ENCODE data around the gene PDZD2. TPM values are rescaled to one million over a fixed set of nuclear protein-coding genes. Genes with fewer than 3 reads are reported as not detected.

The PDZD2 gene
- total and polyA plus RNA-seq, 4 donors, result 2.8 to 18.0 (median 5.3) TPM

- intact Hi-C loops (cut with DNase I), result no loop called here
Measured at GRCh38 chr5:31916327-31916726, 277.4 kb downstream of the PDZD2 start.

GRCh38 chr5:31918739-31919138 lies 279.8 kb downstream of the PDZD2 start:
- H3K4me3 ChIP-seq (ENCODE audit: low read length in 2 of 2), result no peak overlapping the region
- no peak overlapping the region for H3K27ac ChIP-seq (ENCODE audit: low read depth in 1 of 2, low read length in 2 of 2)
- 65 to 75% methylated on average over 3 of the region's 3 CpGs for WGBS, 2 donors
- intact Hi-C loops (cut with DNase I), result no loop called here
- H3K4me1 ChIP-seq (ENCODE audit: control insufficient read depth in 1 of 2, insufficient read depth in 2 of 2, low read length in 2 of 2), result no peaks in the 10 kb centered on the region
- no peak for DNase-seq
- no peaks in the 10 kb centered on the region for H3K9me3 ChIP-seq (ENCODE audit: control insufficient read depth, low read length)
- ATAC-seq (ENCODE audit: low FRiP score), result no peak
- no peaks in the 10 kb centered on the region for H3K27me3 ChIP-seq (ENCODE audit: control insufficient read depth in 1 of 2, insufficient read depth in 2 of 2, low read length in 1 of 2)
- H3K36me3 ChIP-seq (ENCODE audit: control insufficient read depth in 1 of 2, insufficient read depth in 2 of 2, low read length in 1 of 2), result no peaks in the 10 kb centered on the region

More at GRCh38 chr5:31916327-31916726, 277.4 kb downstream of the PDZD2 start:
- Histone ChIP-seq H3K36me3 (ENCODE audit: control insufficient read depth in 1 of 2, insufficient read depth in 2 of 2, low read length in 1 of 2) (no peaks in the 10 kb centered on the region), H3K4me3 (ENCODE audit: low read length in 2 of 2) (no peak overlapping the region), H3K27me3 (ENCODE audit: control insufficient read depth in 1 of 2, insufficient read depth in 2 of 2, low read length in 1 of 2) (no peaks in the 10 kb centered on the region), H3K9me3 (ENCODE audit: control insufficient read depth, low read length) (no peaks in the 10 kb centered on the region), H3K4me1 (ENCODE audit: control insufficient read depth in 1 of 2, insufficient read depth in 2 of 2, low read length in 2 of 2) (no peaks in the 10 kb centered on the region), H3K27ac (ENCODE audit: low read depth in 1 of 2, low read length in 2 of 2) (no peak overlapping the region)
- ATAC-seq (ENCODE audit: low FRiP score), result no peak
- 92 to 94% methylated on average over 8 of the region's 8 CpGs for WGBS, 2 donors
- DNase-seq, result no peak

GRCh38 chr5:31921852-31922305 lies 282.9 kb downstream of the PDZD2 start:
- intact Hi-C loops (cut with DNase I), result no loop called here
- Histone ChIP-seq H3K4me3 (ENCODE audit: low read length in 2 of 2) (no peak overlapping the region), H3K4me1 (ENCODE audit: control insufficient read depth in 1 of 2, insufficient read depth in 2 of 2, low read length in 2 of 2) (no peaks in the 10 kb centered on the region), H3K36me3 (ENCODE audit: control insufficient read depth in 1 of 2, insufficient read depth in 2 of 2, low read length in 1 of 2) (no peaks in the 10 kb centered on the region), H3K9me3 (ENCODE audit: control insufficient read depth, low read length) (no peaks in the 10 kb centered on the region), H3K27ac (ENCODE audit: low read depth in 1 of 2, low read length in 2 of 2) (no peak overlapping the region), H3K27me3 (ENCODE audit: control insufficient read depth in 1 of 2, insufficient read depth in 2 of 2, low read length in 1 of 2) (no peaks in the 10 kb centered on the region)
- ATAC-seq (ENCODE audit: low FRiP score) (no peak), DNase-seq (no peak)
- 87 to 88% methylated on average over 3 of the region's 3 CpGs for WGBS, 2 donors

GRCh38 chr5:31924005-31924404 lies 285.1 kb downstream of the PDZD2 start:
- Histone ChIP-seq H3K36me3 (ENCODE audit: control insufficient read depth in 1 of 2, insufficient read depth in 2 of 2, low read length in 1 of 2) (no peaks in the 10 kb centered on the region), H3K27ac (ENCODE audit: low read depth in 1 of 2, low read length in 2 of 2) (no peak overlapping the region), H3K27me3 (ENCODE audit: control insufficient read depth in 1 of 2, insufficient read depth in 2 of 2, low read length in 1 of 2) (no peaks in the 10 kb centered on the region), H3K9me3 (ENCODE audit: control insufficient read depth, low read length) (no peaks in the 10 kb centered on the region), H3K4me1 (ENCODE audit: control insufficient read depth in 1 of 2, insufficient read depth in 2 of 2, low read length in 2 of 2) (no peaks in the 10 kb centered on the region), H3K4me3 (ENCODE audit: low read length in 2 of 2) (no peak overlapping the region)
- ATAC-seq (ENCODE audit: low FRiP score) (no peak), DNase-seq (no peak)
- WGBS, 2 donors, result 75 to 94% methylated on average over 5 of the region's 5 CpGs
- intact Hi-C loops (cut with DNase I), result no loop called here

GRCh38 chr5:31931874-31932273 lies 292.9 kb downstream of the PDZD2 start:
- no peaks in the 10 kb centered on the region for H3K27me3 ChIP-seq (ENCODE audit: control insufficient read depth in 1 of 2, insufficient read depth in 2 of 2, low read length in 1 of 2)
- H3K9me3 ChIP-seq (ENCODE audit: control insufficient read depth, low read length), result no peaks in the 10 kb centered on the region
- 71 to 86% methylated on average over 4 of the region's 4 CpGs for WGBS, 2 donors
- no peaks in the 10 kb centered on the region for H3K4me1 ChIP-seq (ENCODE audit: control insufficient read depth in 1 of 2, insufficient read depth in 2 of 2, low read length in 2 of 2)
- intact Hi-C loops (cut with DNase I), result no loop called here
- ATAC-seq (ENCODE audit: low FRiP score) (no peak), DNase-seq (no peak)
- no peak overlapping the region for H3K4me3 ChIP-seq (ENCODE audit: low read length in 2 of 2)
- no peak overlapping the region for H3K27ac ChIP-seq (ENCODE audit: low read depth in 1 of 2, low read length in 2 of 2)
- H3K36me3 ChIP-seq (ENCODE audit: control insufficient read depth in 1 of 2, insufficient read depth in 2 of 2, low read length in 1 of 2), result no peaks in the 10 kb centered on the region

- H3K27ac ChIP-seq (ENCODE audit: low read depth in 1 of 2, low read length in 2 of 2), result no peak overlapping the region
- H3K36me3 ChIP-seq (ENCODE audit: control insufficient read depth in 1 of 2, insufficient read depth in 2 of 2, low read length in 1 of 2), result no peaks in the 10 kb centered on the region
- no peak overlapping the region for H3K4me3 ChIP-seq (ENCODE audit: low read length in 2 of 2)
- H3K4me1 ChIP-seq (ENCODE audit: control insufficient read depth in 1 of 2, insufficient read depth in 2 of 2, low read length in 2 of 2), result no peaks in the 10 kb centered on the region
- intact Hi-C loops (cut with DNase I), result no loop called here
- no peaks in the 10 kb centered on the region for H3K9me3 ChIP-seq (ENCODE audit: control insufficient read depth, low read length)
- ATAC-seq (ENCODE audit: low FRiP score) (no peak), DNase-seq (no peak)
- no peaks in the 10 kb centered on the region for H3K27me3 ChIP-seq (ENCODE audit: control insufficient read depth in 1 of 2, insufficient read depth in 2 of 2, low read length in 1 of 2)
- 89 to 91% methylated on average over 4 of the region's 4 CpGs for WGBS, 2 donors
Measured at GRCh38 chr5:31934156-31934555, 295.2 kb downstream of the PDZD2 start.

- no peak for ATAC-seq (ENCODE audit: low FRiP score)
- WGBS, 2 donors, result 45 to 47% methylated on average over 10 of the region's 10 CpGs
- Histone ChIP-seq H3K4me3 (ENCODE audit: low read length in 2 of 2) (no peak overlapping the region), H3K4me1 (ENCODE audit: control insufficient read depth in 1 of 2, insufficient read depth in 2 of 2, low read length in 2 of 2) (no peaks in the 10 kb centered on the region), H3K9me3 (ENCODE audit: control insufficient read depth, low read length) (no peaks in the 10 kb centered on the region), H3K27ac (ENCODE audit: low read depth in 1 of 2, low read length in 2 of 2) (no peak overlapping the region), H3K36me3 (ENCODE audit: control insufficient read depth in 1 of 2, insufficient read depth in 2 of 2, low read length in 1 of 2) (no peaks in the 10 kb centered on the region), H3K27me3 (ENCODE audit: control insufficient read depth in 1 of 2, insufficient read depth in 2 of 2, low read length in 1 of 2) (no peaks in the 10 kb centered on the region)
- no peak for DNase-seq
- intact Hi-C loops (cut with DNase I), result no loop called here
Measured at GRCh38 chr5:31935496-31936369, 296.8 kb downstream of the PDZD2 start.

GRCh38 chr5:31936683-31937082 lies 297.8 kb downstream of the PDZD2 start:
- WGBS, 2 donors, result 51 to 55% methylated on average over 5 of the region's 5 CpGs
- DNase-seq, result no peak
- Histone ChIP-seq H3K4me3 (ENCODE audit: low read length in 2 of 2) (no peak overlapping the region), H3K9me3 (ENCODE audit: control insufficient read depth, low read length) (no peaks in the 10 kb centered on the region), H3K27me3 (ENCODE audit: control insufficient read depth in 1 of 2, insufficient read depth in 2 of 2, low read length in 1 of 2) (no peaks in the 10 kb centered on the region), H3K4me1 (ENCODE audit: control insufficient read depth in 1 of 2, insufficient read depth in 2 of 2, low read length in 2 of 2) (no peaks in the 10 kb centered on the region), H3K36me3 (ENCODE audit: control insufficient read depth in 1 of 2, insufficient read depth in 2 of 2, low read length in 1 of 2) (no peaks in the 10 kb centered on the region), H3K27ac (ENCODE audit: low read depth in 1 of 2, low read length in 2 of 2) (no peak overlapping the region)
- ATAC-seq (ENCODE audit: low FRiP score), result no peak
- intact Hi-C loops (cut with DNase I), result no loop called here

GRCh38 chr5:31937226-31937625 lies 298.3 kb downstream of the PDZD2 start:
- H3K9me3 ChIP-seq (ENCODE audit: control insufficient read depth, low read length), result no peaks in the 10 kb centered on the region
- no peaks in the 10 kb centered on the region for H3K27me3 ChIP-seq (ENCODE audit: control insufficient read depth in 1 of 2, insufficient read depth in 2 of 2, low read length in 1 of 2)
- H3K27ac ChIP-seq (ENCODE audit: low read depth in 1 of 2, low read length in 2 of 2), result no peak overlapping the region
- H3K36me3 ChIP-seq (ENCODE audit: control insufficient read depth in 1 of 2, insufficient read depth in 2 of 2, low read length in 1 of 2), result no peaks in the 10 kb centered on the region
- intact Hi-C loops (cut with DNase I), result no loop called here
- no peaks in the 10 kb centered on the region for H3K4me1 ChIP-seq (ENCODE audit: control insufficient read depth in 1 of 2, insufficient read depth in 2 of 2, low read length in 2 of 2)
- ATAC-seq (ENCODE audit: low FRiP score) (no peak), DNase-seq (no peak)
- 92 to 93% methylated on average over 7 of the region's 7 CpGs for WGBS, 2 donors
- no peak overlapping the region for H3K4me3 ChIP-seq (ENCODE audit: low read length in 2 of 2)

Data from aorta (tissue), 5 donors.